ENCODE measurements around the gene CCDC89.

- no peak for TF ChIP-seq EZH2 (IDR thresholded peaks at IDR 0.05; ENCODE audit: borderline replicate concordance, insufficient read depth, low read depth, low read length, poor library complexity, severe bottlenecking)
- no peak for TF ChIP-seq CTCF (IDR thresholded peaks at IDR 0.05)
Measured at GRCh38 chr11:85682330-85683305, 3.4 kb downstream of the CCDC89 start.
